GM12878 (cell line): Measurements from ENCODE around the gene CNDP2. TPM values are rescaled to one million over a fixed set of nuclear protein-coding genes. Genes with fewer than 3 reads are reported as not detected.

Source experiments
- ATAC-seq: fragments of 200-7000 bp; cut with Tn5 transposase; 3 replicates; pipeline ENCODE4 v1.9.1; 2020; ENCODE audit warnings: mild to moderate bottlenecking, moderate library complexity
- BruUV-seq: library from RNA; stranded (reverse); fragments of 400-500 nt; replicated peaks from 2 replicates; lab custom pipeline; 2021; lab: Mats Ljungman, UMichigan
- CTCF ChIA-PET: fragments of 300-600 bp; sonication (Branson Sonifier 250); formaldehyde crosslinking; extraction: SDS; loops from one replicate; lab custom pipeline; 2021; ENCODE audit warnings: inconsistent platforms; lab: Yijun Ruan, JAX
- POLR2A ChIA-PET: fragments of 350-600 bp; formaldehyde crosslinking; extraction: SDS; loops from one replicate; lab custom pipeline; 2021; ENCODE audit warnings: inconsistent platforms; lab: Charles Lee
- RAD21 ChIA-PET: fragments of 300-600 bp; sonication (Branson Sonifier 250); formaldehyde crosslinking; loops from one replicate; lab custom pipeline; 2023; ENCODE audit warnings: antibody characterized with exemption; ENCODE audit not compliant: unreplicated experiment; lab: Charles Lee
- SMC1A ChIA-PET: fragments of 300-600 bp; sonication (Branson Sonifier 250); formaldehyde crosslinking; loops from one replicate; lab custom pipeline; 2023; ENCODE audit not compliant: unreplicated experiment, uncharacterized antibody; lab: Charles Lee
- DNase-seq: peaks from one replicate; pipeline ENCODE4 v3.0.0-alpha.2; 2011; ENCODE audit warnings: low read depth, low spot score
- FAIRE-seq: peaks from 3 replicates; lab custom pipeline; 2011; peaks lifted over from hg19 to GRCh38; lab: Jason Lieb, UNC
- H2AFZ ChIP-seq: 2 replicates; pipeline ENCODE4 v1.6.0; 2011; ENCODE audit warnings: low read depth, low read length, control low read depth; ENCODE audit not compliant: control insufficient read depth
- H3K27ac ChIP-seq: 2 replicates; pipeline ENCODE4 v1.5.1; 2011; ENCODE audit warnings: control low read depth; ENCODE audit not compliant: control insufficient read depth, insufficient read depth
- H3K27me3 ChIP-seq, 2 experiments: replicated peaks in 1 of 2; 2 replicates each; pipeline versions ENCODE4 v1.6.0 to v1.6.1; 2011; ENCODE audit warnings: low read length in 1 of 2; ENCODE audit not compliant: control insufficient read depth in 2 of 2, insufficient read depth in 2 of 2
- H3K36me3 ChIP-seq, 2 experiments: 2 replicates each; pipeline ENCODE4 v1.5.1; 2011; ENCODE audit warnings: low read length in 1 of 2; ENCODE audit not compliant: control insufficient read depth in 2 of 2, insufficient read depth in 2 of 2
- H3K4me1 ChIP-seq: 2 replicates; pipeline ENCODE4 v1.6.1; 2011; ENCODE audit warnings: mild to moderate bottlenecking, low read length, moderate library complexity, mixed read lengths; ENCODE audit not compliant: control insufficient read depth, insufficient read depth
- H3K4me2 ChIP-seq: 2 replicates; pipeline ENCODE4 v1.6.0; 2011; ENCODE audit warnings: control low read depth; ENCODE audit not compliant: control insufficient read depth, insufficient read depth
- H3K4me3 ChIP-seq: fragments of 200-600 bp; sonication (generic); 2 replicates; pipeline ENCODE4 v1.5.1; 2016
- H3K79me2 ChIP-seq: 2 replicates; pipeline ENCODE4 v1.6.0; 2011; ENCODE audit warnings: low read length; ENCODE audit not compliant: control insufficient read depth, insufficient read depth
- H3K9ac ChIP-seq: 2 replicates; pipeline ENCODE4 v1.8.0; 2011; ENCODE audit warnings: low read length, control low read depth, mixed read lengths; ENCODE audit not compliant: control insufficient read depth, insufficient read depth
- H3K9me3 ChIP-seq: replicated peaks from 3 replicates; pipeline ENCODE4 v1.5.1; 2011; ENCODE audit warnings: mild to moderate bottlenecking, low read length; ENCODE audit not compliant: control insufficient read depth, insufficient read depth
- H4K20me1 ChIP-seq: 2 replicates; pipeline ENCODE4 v1.6.0; 2011; ENCODE audit not compliant: control insufficient read depth, insufficient read depth
- ETV6 ChIP-seq, 2 experiments: fragments of 450-650 bp in 1 of 2; IDR thresholded peaks in 1 of 2; conservative IDR thresholded peaks in 1 of 2; 2 replicates each; pipeline ENCODE4 v1.6.1; 2014; ENCODE audit warnings: antibody characterized with exemption in 1 of 2, borderline replicate concordance in 1 of 2, low read depth in 1 of 2, mild to moderate bottlenecking in 1 of 2, moderate library complexity in 1 of 2
- NFYB ChIP-seq: IDR thresholded peaks from 2 replicates; pipeline ENCODE4 v1.6.1; 2011; ENCODE audit warnings: low read depth, mild to moderate bottlenecking, low read length, improper control_type of control experiment, moderate library complexity; ENCODE audit not compliant: insufficient read depth
- POU2F2 ChIP-seq: IDR thresholded peaks from 3 replicates; pipeline ENCODE4 v1.6.1; 2011; ENCODE audit warnings: low read depth, mild to moderate bottlenecking, low read length, borderline replicate concordance
- SREBF1 ChIP-seq: IDR thresholded peaks from 2 replicates; pipeline ENCODE4 v1.6.1; 2012; ENCODE audit warnings: mild to moderate bottlenecking, low read length
- STAT3 ChIP-seq: IDR thresholded peaks from 2 replicates; pipeline ENCODE4 v1.6.1; 2011; ENCODE audit warnings: low read depth, low read length, improper control_type of control experiment
- TCF12 ChIP-seq: IDR thresholded peaks from 2 replicates; pipeline ENCODE4 v1.6.1; 2011; ENCODE audit warnings: low read depth, mild to moderate bottlenecking, low read length
- TCF3 ChIP-seq: IDR thresholded peaks from 2 replicates; pipeline ENCODE4 v1.6.1; 2012; ENCODE audit warnings: low read depth, mild to moderate bottlenecking, low read length, borderline replicate concordance; ENCODE audit not compliant: insufficient read depth
- YY1 ChIP-seq: IDR thresholded peaks from 2 replicates; pipeline ENCODE4 v1.6.1; 2011; ENCODE audit warnings: low read depth, mild to moderate bottlenecking, low read length
- WGBS: methylation state at CpG from one replicate; pipeline ENCODE4 v1.1.6; 2016; ENCODE audit warnings: low lambda C conversion rate; ENCODE audit not compliant: insufficient replicate concordance, insufficient coverage; ENCODE audit errors: missing lambda C conversion rate; 5-methylcytosine and 5-hydroxymethylcytosine counted together
- in situ Hi-C: fragments of 300-500 bp; cut with MboI; formaldehyde crosslinking; loops from 9 replicates; pipeline ENCODE4 v1.14.3; 2018; ENCODE audit warnings: mixed read lengths
- intact Hi-C: fragments of 100-400 bp; cut with micrococcal nuclease; formaldehyde crosslinking; loops from one replicate; pipeline ENCODE4 v1.14.2; 2022; ENCODE audit not compliant: unreplicated experiment
- polyA plus RNA-seq, 11 experiments: library from polyadenylated mRNA; depleted of rRNA in 4 of 11; unstranded in 6 of 11; stranded (reverse) in 5 of 11; fragments of >200 nt; fragmentation: Nextera tagmentation in 4 of 11; fragmentation: Illumina TruSeq in 1 of 11; extraction: Ambion mirVana in 4 of 11; extraction: Trizol in 1 of 11; gene quantifications; 1 replicate in 1 of 11; 2 replicates in 10 of 11; pipeline versions ENCODE4 v1.2.1 to v1.2.3, GENCODE V29; 2011 to 2016; ENCODE audit warnings: inconsistent platforms in 2 of 11, missing spikeins in 2 of 11, low read depth in 1 of 11
- total RNA-seq, 4 experiments: library from RNA; depleted of rRNA in 3 of 4; stranded (reverse); fragments of >200 nt in 3 of 4; fragmentation: Illumina TruSeq in 1 of 4; extraction: Trizol in 1 of 4; gene quantifications; 2 replicates each; pipeline versions ENCODE4 v1.2.1 to v1.2.3, GENCODE V29; 2013 to 2021
- TF ChIP-seq, protein P1 (sequence below): fragments of 450-650 bp; IDR thresholded peaks from 2 replicates; pipeline ENCODE4 v1.6.1; 2017; ENCODE audit warnings: mild to moderate bottlenecking, moderate library complexity

CNDP2 gene
- total and polyA plus RNA-seq, 10 of the 15 experiments (the other 5 are each of a cell fraction or from before 2014, with no cell fraction given): 63.5 to 213 (median 158) TPM

DNA sequence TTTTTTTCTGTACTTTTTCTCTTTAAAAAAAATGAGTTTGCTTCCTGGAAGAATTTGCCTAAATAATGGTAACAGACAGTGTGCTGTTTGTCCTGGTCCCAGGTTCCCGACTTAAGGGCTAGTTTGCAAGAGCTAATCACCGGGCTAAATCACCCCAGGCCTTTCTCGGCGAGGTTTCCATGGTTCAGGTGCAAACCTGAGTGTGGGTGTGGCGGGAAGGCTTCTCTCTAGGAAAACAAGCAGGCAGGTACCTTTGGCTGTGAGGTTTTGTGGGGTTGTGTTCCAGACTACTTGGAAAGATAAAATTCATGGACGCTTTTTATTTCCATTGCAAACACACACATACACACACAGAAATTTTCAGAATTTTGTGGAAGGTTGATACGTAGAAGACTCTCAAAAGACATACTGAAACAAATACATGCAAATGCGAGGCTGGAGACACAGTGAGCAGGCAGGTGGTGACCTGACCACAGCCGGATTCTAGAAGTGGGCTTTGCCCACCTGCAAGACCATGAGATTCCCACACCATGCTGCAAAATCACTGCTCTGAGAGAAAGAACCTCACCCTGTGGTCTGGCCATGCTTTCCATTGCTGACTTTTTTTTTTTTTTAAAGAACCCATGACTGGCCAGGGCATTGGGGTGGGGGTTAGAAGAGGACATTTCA lies 39.0 kb downstream of the CNDP2 start:
- H3K4me2 ChIP-seq: peak overlapping the region; percentile 32; the same call in 1 of the 2 replicates
- peaks cover 5% of the 10 kb centered on the region for H3K4me1 ChIP-seq
- ChIA-PET RAD21 (no interaction called here), SMC1A (no interaction called here), POLR2A (no interaction called here), CTCF (no interaction called here)
- H2AFZ ChIP-seq: no peak overlapping the region
- H3K27me3 ChIP-seq: no peaks in the 10 kb centered on the region; a peak in 1 of 4 replicates
- FAIRE-seq (peak; percentile 38), DNase-seq (peak; percentile 11), ATAC-seq (peak; percentile 40)
- TF ChIP-seq ETV6 (conservative IDR thresholded peaks at IDR 0.05 in 1 of 2, IDR thresholded peaks at IDR 0.05 in 1 of 2; ENCODE audit: borderline replicate concordance in 1 of 2, low read depth in 1 of 2) (no peak), STAT3 (no peak), YY1 (no peak), TCF12 (peak; percentile 52; the same call in 1 of the 2 replicates), SREBF1 (no peak), POU2F2 (peak; percentile 57; the same call in 1 of the 3 replicates), TCF3 (peak; percentile 62; the same call in 1 of the 2 replicates), NFYB (no peak)
- TF ChIP-seq, protein P1, sequence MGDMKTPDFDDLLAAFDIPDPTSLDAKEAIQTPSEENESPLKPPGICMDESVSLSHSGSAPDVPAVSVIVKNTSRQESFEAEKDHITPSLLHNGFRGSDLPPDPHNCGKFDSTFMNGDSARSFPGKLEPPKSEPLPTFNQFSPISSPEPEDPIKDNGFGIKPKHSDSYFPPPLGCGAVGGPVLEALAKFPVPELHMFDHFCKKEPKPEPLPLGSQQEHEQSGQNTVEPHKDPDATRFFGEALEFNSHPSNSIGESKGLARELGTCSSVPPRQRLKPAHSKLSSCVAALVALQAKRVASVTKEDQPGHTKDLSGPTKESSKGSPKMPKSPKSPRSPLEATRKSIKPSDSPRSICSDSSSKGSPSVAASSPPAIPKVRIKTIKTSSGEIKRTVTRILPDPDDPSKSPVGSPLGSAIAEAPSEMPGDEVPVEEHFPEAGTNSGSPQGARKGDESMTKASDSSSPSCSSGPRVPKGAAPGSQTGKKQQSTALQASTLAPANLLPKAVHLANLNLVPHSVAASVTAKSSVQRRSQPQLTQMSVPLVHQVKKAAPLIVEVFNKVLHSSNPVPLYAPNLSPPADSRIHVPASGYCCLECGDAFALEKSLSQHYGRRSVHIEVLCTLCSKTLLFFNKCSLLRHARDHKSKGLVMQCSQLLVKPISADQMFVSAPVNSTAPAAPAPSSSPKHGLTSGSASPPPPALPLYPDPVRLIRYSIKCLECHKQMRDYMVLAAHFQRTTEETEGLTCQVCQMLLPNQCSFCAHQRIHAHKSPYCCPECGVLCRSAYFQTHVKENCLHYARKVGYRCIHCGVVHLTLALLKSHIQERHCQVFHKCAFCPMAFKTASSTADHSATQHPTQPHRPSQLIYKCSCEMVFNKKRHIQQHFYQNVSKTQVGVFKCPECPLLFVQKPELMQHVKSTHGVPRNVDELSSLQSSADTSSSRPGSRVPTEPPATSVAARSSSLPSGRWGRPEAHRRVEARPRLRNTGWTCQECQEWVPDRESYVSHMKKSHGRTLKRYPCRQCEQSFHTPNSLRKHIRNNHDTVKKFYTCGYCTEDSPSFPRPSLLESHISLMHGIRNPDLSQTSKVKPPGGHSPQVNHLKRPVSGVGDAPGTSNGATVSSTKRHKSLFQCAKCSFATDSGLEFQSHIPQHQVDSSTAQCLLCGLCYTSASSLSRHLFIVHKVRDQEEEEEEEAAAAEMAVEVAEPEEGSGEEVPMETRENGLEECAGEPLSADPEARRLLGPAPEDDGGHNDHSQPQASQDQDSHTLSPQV: no peak
- BruUV-seq: no TSS peak
- 33% methylated on average over 9 of the region's 9 CpGs for WGBS
- no peak overlapping the region for H3K27ac ChIP-seq
- in situ Hi-C loops (no loop called here), intact Hi-C loops (no loop called here)
- H3K79me2 ChIP-seq: no peaks in the 10 kb centered on the region
- H3K4me3 ChIP-seq: no peak overlapping the region
- no peaks in the 10 kb centered on the region; the same call in 2 of the 3 replicates for H3K9me3 ChIP-seq
- H4K20me1 ChIP-seq: no peaks in the 10 kb centered on the region
- H3K9ac ChIP-seq: no peak overlapping the region
- no peaks in the 10 kb centered on the region for H3K36me3 ChIP-seq
